Measurements from ENCODE around the gene FARSA. TPM values are rescaled to one million over a fixed set of nuclear protein-coding genes. Genes with fewer than 3 reads are reported as not detected.

FARSA gene
- total and polyA plus RNA-seq, 2 donors (not counting 3 experiments of a cell fraction or from before 2014, with no cell fraction given), result 51.8 to 77.4 TPM

DNA sequence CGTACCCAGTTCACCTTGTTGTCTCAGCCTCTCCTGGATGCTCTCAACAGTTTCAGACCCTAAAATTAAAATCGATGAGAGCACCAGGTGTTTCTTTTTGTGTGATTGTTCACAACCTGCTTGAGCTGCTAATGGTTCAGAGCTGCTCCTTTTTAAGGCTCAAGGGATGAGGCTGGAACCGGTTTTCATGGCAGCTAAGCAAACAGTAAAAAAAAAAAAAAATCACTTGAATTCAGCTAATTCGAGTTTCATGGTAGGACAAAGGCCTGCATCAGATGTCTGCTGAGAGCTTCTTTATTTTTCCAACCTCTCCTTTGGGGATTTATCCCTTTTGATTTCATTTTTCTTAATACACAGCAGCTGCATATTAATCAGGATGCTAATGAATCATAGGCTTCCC lies 20.9 kb downstream of the FARSA start:
- no peak for DNase-seq (ENCODE audit: low read depth, low spot score)
- H3K27ac ChIP-seq (ENCODE audit: insufficient read depth, low read depth, low read length), result no peak overlapping the region
- H3K4me3 ChIP-seq (replicated peaks in 1 of 3; ENCODE audit: insufficient read depth in 1 of 3, low read depth in 1 of 3, low read length in 3 of 3), result no peak overlapping the region
- H3K27me3 ChIP-seq (ENCODE audit: control insufficient read depth in 2 of 2, insufficient read depth in 2 of 2, low read length in 2 of 2), result peaks cover 3% of the 10 kb centered on the region in 2 experiments
- no peak for TF ChIP-seq JUN (IDR thresholded peaks at IDR 0.05; ENCODE audit: borderline replicate concordance, insufficient read depth, insufficient read length, low read depth)
- no peaks in the 10 kb centered on the region for H3K9me1 ChIP-seq (replicated peaks; ENCODE audit: control insufficient read depth, extremely low read depth, insufficient read depth, low read length)
- dilution Hi-C loops (cut with MboI; ENCODE audit: extremely low pct_ligation_motif_present, low sequenced_read_pairs) (no loop called here), intact Hi-C loops (cut with micrococcal nuclease) (no loop called here)
- no peak for FAIRE-seq
- no peaks in the 10 kb centered on the region for H3K4me1 ChIP-seq (ENCODE audit: control insufficient read depth, extremely low read depth, insufficient read depth, low read length)
- no peak overlapping the region for H3K4me2 ChIP-seq (ENCODE audit: insufficient read depth, low read length)
- no peaks in the 10 kb centered on the region for H3K79me2 ChIP-seq (ENCODE audit: control insufficient read depth, insufficient read depth, low read length)
- H3K9me3 ChIP-seq (replicated peaks; ENCODE audit: control insufficient read depth, insufficient read depth, low read length), result no peaks in the 10 kb centered on the region
- no peaks in the 10 kb centered on the region for H4K20me1 ChIP-seq (replicated peaks; ENCODE audit: control insufficient read depth, extremely low read depth, insufficient read depth, low read length)
- ChIA-PET POLR2A (no interaction called here), CTCF (interaction anchor here (0.8 kb wide), 1 partner anchor 10 kb away, joined by 4 read pairs; no protein-coding TSS in a partner anchor)
- no peaks in the 10 kb centered on the region for H3K36me3 ChIP-seq (ENCODE audit: control insufficient read depth in 2 of 2, extremely low read depth in 1 of 2, insufficient read depth in 2 of 2, low read length in 2 of 2)
- no peak overlapping the region for H3K9ac ChIP-seq (replicated peaks; ENCODE audit: extremely low read depth, insufficient read depth, low read length)
- H2AFZ ChIP-seq (ENCODE audit: low read depth, low read length), result no peak overlapping the region
- no TSS peak for BruUV-seq (replicated peaks)

GRCh38 chr19:12907166-12907565 lies 26.3 kb downstream of the FARSA start:
- no peak overlapping the region for H3K9ac ChIP-seq (replicated peaks; ENCODE audit: extremely low read depth, insufficient read depth, low read length)
- no peak overlapping the region for H3K27ac ChIP-seq (ENCODE audit: insufficient read depth, low read depth, low read length)
- intact Hi-C loops (cut with micrococcal nuclease), result no loop called here
- FAIRE-seq (no peak), DNase-seq (ENCODE audit: low read depth, low spot score) (no peak)
- H3K4me2 ChIP-seq (ENCODE audit: insufficient read depth, low read length), result no peak overlapping the region
- H3K79me2 ChIP-seq (ENCODE audit: control insufficient read depth, insufficient read depth, low read length), result no peaks in the 10 kb centered on the region
- no TSS peak for BruUV-seq (replicated peaks)
- no peaks in the 10 kb centered on the region for H3K27me3 ChIP-seq (ENCODE audit: control insufficient read depth in 2 of 2, insufficient read depth in 2 of 2, low read length in 2 of 2)
- dilution Hi-C loops (cut with MboI; ENCODE audit: extremely low pct_ligation_motif_present, low sequenced_read_pairs), result no loop called here
- H4K20me1 ChIP-seq (replicated peaks; ENCODE audit: control insufficient read depth, extremely low read depth, insufficient read depth, low read length), result no peaks in the 10 kb centered on the region
- no peaks in the 10 kb centered on the region for H3K9me1 ChIP-seq (replicated peaks; ENCODE audit: control insufficient read depth, extremely low read depth, insufficient read depth, low read length)
- CTCF ChIA-PET, result interaction anchor here (1.3 to 1.7 kb wide), 2 partner anchors 9 to 59 kb away, joined by 4 read pairs; no protein-coding TSS in a partner anchor
- H3K9me3 ChIP-seq (replicated peaks; ENCODE audit: control insufficient read depth, insufficient read depth, low read length), result no peaks in the 10 kb centered on the region
- H2AFZ ChIP-seq (ENCODE audit: low read depth, low read length), result no peak overlapping the region
- no peaks in the 10 kb centered on the region for H3K4me1 ChIP-seq (ENCODE audit: control insufficient read depth, extremely low read depth, insufficient read depth, low read length)
- H3K36me3 ChIP-seq (ENCODE audit: control insufficient read depth in 2 of 2, extremely low read depth in 1 of 2, insufficient read depth in 2 of 2, low read length in 2 of 2), result no peaks in the 10 kb centered on the region
- H3K4me3 ChIP-seq (replicated peaks in 1 of 3; ENCODE audit: insufficient read depth in 1 of 3, low read depth in 1 of 3, low read length in 3 of 3), result no peak overlapping the region
- POLR2A ChIA-PET, result no interaction called here
- TF ChIP-seq FOS (IDR thresholded peaks at IDR 0.05; ENCODE audit: borderline replicate concordance, insufficient read depth, low read length), result no peak
- TF ChIP-seq JUN (IDR thresholded peaks at IDR 0.05; ENCODE audit: borderline replicate concordance, insufficient read depth, insufficient read length, low read depth), result no peak
- no peak for TF ChIP-seq CTCF (IDR thresholded peaks at IDR 0.05; ENCODE audit: extremely low read depth in 1 of 2, insufficient read depth in 1 of 2, low read depth in 1 of 2, low read length in 2 of 2)
- TF ChIP-seq POLR2AphosphoS5 (IDR thresholded peaks at IDR 0.05; ENCODE audit: insufficient read depth, low read depth, low read length), result no peak
- TF ChIP-seq GATA2 (IDR thresholded peaks at IDR 0.05; ENCODE audit: insufficient read depth, insufficient read length, low read depth, low read length), result no peak
- TF ChIP-seq POLR2A (IDR thresholded peaks at IDR 0.05; ENCODE audit: low read depth, low read length), result no peak
- no peak for TF ChIP-seq MYC (IDR thresholded peaks at IDR 0.05; ENCODE audit: low read depth, low read length)

All from endothelial cell of umbilical vein (primary cell).